CD4-positive, alpha-beta T cell treated with Interleukin-6 at 100 ng/mL for 8 hours (primary cell): ENCODE data around the gene NOP16.

Experiments
- DNase-seq: peaks from one replicate; pipeline ENCODE4 v3.0.0-alpha.2; 2020; ENCODE audit warnings: mixed read lengths, low spot score

The NOP16 gene

DNA sequence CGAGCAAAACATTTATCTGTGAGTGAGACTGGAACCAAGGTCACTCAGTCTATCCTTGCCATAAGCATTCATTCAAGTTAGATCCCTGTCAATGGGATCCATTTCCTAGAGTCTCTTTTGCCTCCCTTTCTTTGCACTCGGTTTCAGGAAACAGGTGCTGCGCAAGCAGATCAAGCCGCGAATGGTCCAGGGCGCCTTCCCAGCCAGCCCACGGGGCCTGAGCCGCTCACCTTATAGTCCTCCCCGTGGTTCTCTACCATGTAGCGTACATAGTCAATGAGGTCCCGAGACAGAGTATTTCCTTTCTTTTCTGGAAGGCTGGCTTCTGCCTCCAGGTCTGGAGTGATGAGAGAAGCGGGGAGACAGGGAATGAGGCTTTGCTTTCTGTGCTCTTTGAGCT, 3.4 kb downstream of the NOP16 start:
- no peak for DNase-seq

GRCh38 chr5:176384366-176384930, 4.0 kb downstream of the NOP16 start:
- DNase-seq, result no peak

DNA sequence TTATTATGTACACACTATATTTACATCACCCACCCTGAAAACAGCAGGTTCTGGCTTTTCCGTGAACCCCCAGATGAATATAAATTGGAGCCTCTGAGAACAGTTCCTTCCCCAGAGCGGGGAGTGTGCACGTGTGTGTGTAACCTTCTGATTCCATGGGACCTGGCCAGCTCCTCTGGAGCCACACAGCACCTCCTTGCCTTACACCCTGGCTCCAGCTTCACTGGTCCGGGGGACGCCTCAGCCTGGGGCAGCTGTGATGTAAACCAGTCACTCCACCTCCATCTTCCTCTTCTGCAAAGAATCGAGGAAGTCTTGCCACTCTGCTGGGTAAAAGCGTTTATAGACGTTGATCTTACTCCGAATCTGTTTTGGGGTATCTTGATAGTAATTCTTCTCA, 4.4 kb downstream of the NOP16 start:
- no peak for DNase-seq

DNA sequence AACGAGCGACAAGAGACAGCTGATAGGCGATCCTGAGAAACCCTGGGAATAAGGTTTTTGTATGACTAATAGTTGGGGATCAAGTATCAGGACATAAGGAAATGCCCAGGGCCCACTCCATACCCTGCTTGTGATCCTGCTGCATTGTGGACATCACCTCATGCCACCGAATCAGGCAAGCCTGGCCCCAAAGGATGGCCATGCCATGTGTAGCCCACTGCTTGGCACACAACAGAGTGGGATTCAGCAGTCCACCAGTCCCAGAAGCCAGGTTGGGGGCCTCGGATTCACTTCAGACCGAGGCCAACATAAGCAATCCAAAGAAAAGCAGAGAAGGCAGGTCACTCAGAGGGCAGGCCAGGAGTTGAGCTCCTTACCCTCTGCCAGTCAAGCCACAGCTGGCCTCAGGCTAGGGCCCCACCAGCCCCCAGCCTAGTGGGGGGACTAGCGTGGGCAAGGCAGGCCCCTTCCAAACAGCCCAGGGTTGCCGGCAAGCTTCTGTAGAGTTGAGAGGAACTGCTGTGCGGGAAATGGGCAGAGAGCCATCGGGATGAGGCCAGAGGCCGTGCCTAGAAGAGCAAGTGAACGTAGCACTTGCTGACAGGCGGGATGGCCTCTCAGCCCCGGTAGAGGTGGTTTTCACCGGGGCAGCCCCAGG, 5.0 kb downstream of the NOP16 start:
- no peak for DNase-seq

DNA sequence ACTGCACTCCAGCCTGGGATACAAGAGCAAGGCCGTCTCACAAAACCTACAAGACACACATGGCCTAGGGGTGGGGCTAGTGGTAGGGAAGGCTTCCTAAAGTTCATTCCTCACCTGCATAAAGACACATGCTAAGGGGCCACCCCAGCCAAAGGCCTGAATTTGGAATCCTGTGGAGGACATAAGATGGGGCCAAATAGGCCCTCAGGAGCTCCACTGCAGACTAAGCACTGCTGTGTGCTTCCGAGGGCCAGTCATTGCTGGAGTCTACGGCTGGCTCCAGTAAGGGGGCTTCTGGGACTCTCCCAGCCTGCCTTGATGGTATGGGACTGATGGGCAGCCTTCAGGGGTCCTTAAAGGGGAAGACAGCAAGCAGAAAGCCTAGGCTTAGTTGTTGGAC, 5.7 kb downstream of the NOP16 start:
- no peak for DNase-seq

GRCh38 chr5:176381979-176382378, 6.4 kb downstream of the NOP16 start:
- DNase-seq, result no peak

GRCh38 chr5:176381423-176381822, 7.0 kb downstream of the NOP16 start:
- DNase-seq, result no peak

DNA sequence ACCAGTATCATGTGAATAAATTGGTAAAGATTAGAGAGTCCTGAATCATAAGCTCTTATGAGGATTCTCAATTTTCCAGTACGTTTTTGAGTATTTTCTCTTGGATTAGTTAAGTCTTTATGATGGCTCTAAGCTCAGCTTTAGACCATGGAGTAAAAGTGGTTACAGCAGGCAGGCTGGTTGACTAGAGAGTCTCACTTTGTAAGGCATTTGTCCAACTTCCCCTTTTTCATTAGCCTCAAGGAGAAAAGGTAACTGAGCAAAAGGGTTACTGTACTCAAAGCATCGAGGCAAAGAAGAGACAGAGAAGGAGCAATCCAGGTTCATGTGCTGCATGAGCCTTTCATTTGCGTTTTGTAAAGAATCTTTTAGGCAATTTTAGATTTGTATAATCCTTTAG, 8.5 kb downstream of the NOP16 start:
- DNase-seq, result no peak

GRCh38 chr5:176373100-176373818, 15.1 kb downstream of the NOP16 start:
- no peak for DNase-seq

- no peak for DNase-seq
Measured at GRCh38 chr5:176371621-176372539, 16.5 kb downstream of the NOP16 start.

DNA sequence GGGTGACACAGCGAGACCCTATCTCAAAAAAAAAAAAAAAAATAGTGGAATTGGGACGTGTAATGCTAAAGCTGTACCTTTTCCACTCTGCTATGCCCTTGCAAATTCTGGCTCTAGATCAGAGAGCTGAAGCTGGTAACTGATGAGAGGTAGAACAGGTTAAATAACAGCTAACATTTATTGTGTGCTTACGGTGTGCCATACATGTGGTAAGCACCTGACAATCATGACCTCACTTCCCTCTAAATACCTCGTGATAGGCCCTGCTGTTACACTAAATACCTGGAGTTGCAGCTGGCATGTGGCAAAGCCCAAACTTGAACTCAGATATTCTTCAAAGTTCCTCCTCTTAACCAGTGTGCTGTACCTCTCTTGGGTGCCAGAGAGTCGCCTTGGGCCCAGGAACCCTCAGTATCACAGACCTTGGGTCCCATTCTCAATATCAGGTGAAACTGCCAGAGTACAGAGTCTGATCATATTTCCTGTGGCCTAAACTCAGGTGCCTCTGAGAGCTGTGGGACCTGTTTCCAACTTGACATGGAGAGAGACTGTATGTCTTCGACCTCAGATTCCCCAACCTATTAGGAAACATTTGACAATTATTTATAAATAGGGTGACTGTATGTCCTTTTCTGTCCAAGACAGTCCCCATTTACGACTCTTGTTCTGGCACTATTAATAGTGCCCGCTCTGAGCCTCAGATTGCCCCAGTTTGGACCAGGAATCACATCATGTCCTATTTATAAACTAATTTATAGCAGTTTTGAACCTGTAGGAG, 18.3 kb downstream of the NOP16 start:
- no peak for DNase-seq

GRCh38 chr5:176368726-176369125, 19.7 kb downstream of the NOP16 start:
- DNase-seq, result no peak

- DNase-seq, result no peak
Measured at GRCh38 chr5:176366232-176366894, 22.0 kb downstream of the NOP16 start.

GRCh38 chr5:176365351-176366231, 22.8 kb downstream of the NOP16 start, which contains the start of gene ARL10:
Gene ARL10, plus strand, starts transcription at chr5:176365487. Its CDS starts 77 bp downstream, at chr5:176365564.
- peak; percentile 42 for DNase-seq

DNA sequence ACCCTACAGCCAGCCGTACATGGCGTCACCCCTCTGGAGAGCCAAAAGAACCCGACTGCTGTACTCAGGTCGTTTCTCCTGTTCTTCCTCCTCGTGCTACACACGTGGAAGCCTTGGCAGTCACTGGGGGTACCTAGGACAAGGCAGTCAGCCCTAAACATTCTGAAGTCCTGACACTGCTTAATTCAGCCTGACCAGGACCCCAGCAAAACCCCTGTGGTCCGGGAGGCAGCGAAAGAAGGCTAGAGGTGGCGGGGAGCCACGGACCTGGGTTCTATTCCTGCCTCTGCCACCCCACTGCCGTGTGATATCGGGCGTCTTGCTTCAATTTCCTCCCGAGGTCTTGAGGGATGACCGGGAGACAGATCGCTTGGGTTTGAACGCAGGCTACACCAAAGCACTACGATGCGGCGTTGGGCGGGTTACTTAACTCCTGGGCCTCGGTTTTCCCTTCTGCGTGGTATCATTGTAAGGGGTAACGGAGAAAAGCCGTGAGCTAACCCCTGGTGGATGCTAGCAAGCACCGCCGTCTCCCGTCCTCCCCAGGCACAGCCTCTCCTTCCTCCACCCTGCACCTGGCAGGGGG, 23.5 kb downstream of the NOP16 start:
- DNase-seq, result no peak

GRCh38 chr5:176362233-176362490, 26.2 kb downstream of the NOP16 start:
- no peak for DNase-seq

- peak; percentile 95 for DNase-seq
Measured at GRCh38 chr5:176361437-176362232, 26.8 kb downstream of the NOP16 start, which contains the start of gene KIAA1191. Gene KIAA1191, minus strand, starts transcription at chr5:176361764. Its CDS starts 2,256 bp downstream, at chr5:176359508.

DNA sequence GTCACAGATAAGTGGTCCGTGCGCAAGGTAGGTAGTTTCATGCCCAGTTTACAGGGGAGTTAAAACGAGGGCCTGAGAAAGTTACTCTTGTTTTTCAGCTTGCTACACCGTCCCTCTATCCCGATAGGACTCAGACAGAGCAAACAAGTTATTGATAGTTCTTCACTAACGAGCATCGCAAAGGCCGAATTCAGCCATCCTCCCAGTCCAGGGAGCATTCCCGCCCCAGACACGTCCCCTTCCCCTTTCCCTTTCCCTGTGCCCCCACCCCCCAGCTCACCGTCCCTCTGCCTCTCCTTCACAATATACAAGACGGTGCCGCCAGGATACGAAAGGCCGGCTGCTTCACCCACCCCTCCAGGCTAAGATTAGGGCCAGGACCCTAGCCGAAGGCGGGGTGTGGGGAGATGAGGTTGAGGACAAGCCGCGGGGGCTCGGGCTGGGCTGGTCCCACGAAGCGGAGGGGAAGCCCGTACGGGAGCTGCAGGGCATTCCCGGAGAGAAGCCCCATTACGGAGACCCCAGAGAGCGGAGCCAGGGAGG, 27.4 kb downstream of the NOP16 start:
- DNase-seq, result no peak

- no peak for DNase-seq
Measured at GRCh38 chr5:176359658-176360057, 28.7 kb downstream of the NOP16 start.
